ENCODE results near the gene GLOD5.

- TF ChIP-seq POLR2A (IDR thresholded peaks at IDR 0.05) (no peak), POLR2AphosphoS5 (IDR thresholded peaks at IDR 0.05; ENCODE audit: insufficient read depth in 1 of 2, low read depth in 1 of 2) (no peak), CTCF (IDR thresholded peaks at IDR 0.05) (no peak)
Measured at GRCh38 chrX:48769230-48769629, 7.7 kb downstream of the GLOD5 start.

Data from vagina (tissue), 2 donors.